Measurements from ENCODE around the gene AANAT. TPM values are rescaled to one million over a fixed set of nuclear protein-coding genes. Genes with fewer than 3 reads are reported as not detected.

Gene AANAT
- total RNA-seq, 1 experiment from 2014 or later, result 0.17 TPM

GRCh38 chr17:76435751-76436150 is 31.7 kb upstream of the AANAT start:
- Histone ChIP-seq H3K4me3 (ENCODE audit: insufficient read depth, low read depth, low read length) (no peak overlapping the region), H3K27me3 (ENCODE audit: control insufficient read depth, insufficient read depth, low read length) (no peaks in the 10 kb centered on the region), H3K36me3 (replicated peaks; ENCODE audit: control insufficient read depth, insufficient read depth, low read length) (no peaks in the 10 kb centered on the region; the same call in 1 of the 2 replicates)
- no peak for DNase-seq

GRCh38 chr17:76437467-76438402 is 29.7 kb upstream of the AANAT start:
- H3K36me3 ChIP-seq (replicated peaks; ENCODE audit: control insufficient read depth, insufficient read depth, low read length), result no peaks in the 10 kb centered on the region; the same call in 1 of the 2 replicates
- no peaks in the 10 kb centered on the region for H3K27me3 ChIP-seq (ENCODE audit: control insufficient read depth, insufficient read depth, low read length)
- DNase-seq, result no peak
- H3K4me3 ChIP-seq (ENCODE audit: insufficient read depth, low read depth, low read length), result no peak overlapping the region

- no peak for DNase-seq
- Histone ChIP-seq H3K4me3 (ENCODE audit: insufficient read depth, low read depth, low read length) (no peak overlapping the region), H3K27me3 (ENCODE audit: control insufficient read depth, insufficient read depth, low read length) (no peaks in the 10 kb centered on the region), H3K36me3 (replicated peaks; ENCODE audit: control insufficient read depth, insufficient read depth, low read length) (no peaks in the 10 kb centered on the region; the same call in 1 of the 2 replicates)
These were observed 28.5 kb upstream of the AANAT start for GRCh38 chr17:76438906-76439305.

GRCh38 chr17:76439314-76439928 is 28.0 kb upstream of the AANAT start:
- H3K4me3 ChIP-seq (ENCODE audit: insufficient read depth, low read depth, low read length), result no peak overlapping the region
- no peak for DNase-seq
- H3K36me3 ChIP-seq (replicated peaks; ENCODE audit: control insufficient read depth, insufficient read depth, low read length), result no peaks in the 10 kb centered on the region; the same call in 1 of the 2 replicates
- H3K27me3 ChIP-seq (ENCODE audit: control insufficient read depth, insufficient read depth, low read length), result no peaks in the 10 kb centered on the region

- DNase-seq, result no peak
- Histone ChIP-seq H3K27me3 (ENCODE audit: control insufficient read depth, insufficient read depth, low read length) (no peaks in the 10 kb centered on the region), H3K4me3 (ENCODE audit: insufficient read depth, low read depth, low read length) (no peak overlapping the region), H3K36me3 (replicated peaks; ENCODE audit: control insufficient read depth, insufficient read depth, low read length) (no peaks in the 10 kb centered on the region; the same call in 1 of the 2 replicates)
These were observed 26.5 kb upstream of the AANAT start for GRCh38 chr17:76440751-76441362.

- Histone ChIP-seq H3K36me3 (replicated peaks; ENCODE audit: control insufficient read depth, insufficient read depth, low read length) (no peaks in the 10 kb centered on the region; the same call in 1 of the 2 replicates), H3K4me3 (ENCODE audit: insufficient read depth, low read depth, low read length) (no peak overlapping the region), H3K27me3 (ENCODE audit: control insufficient read depth, insufficient read depth, low read length) (no peaks in the 10 kb centered on the region)
- DNase-seq, result no peak
These were observed 25.6 kb upstream of the AANAT start for GRCh38 chr17:76441686-76442340.

GRCh38 chr17:76442341-76443338 is 24.8 kb upstream of the AANAT start:
- no peak for DNase-seq
- no peaks in the 10 kb centered on the region; the same call in 1 of the 2 replicates for H3K36me3 ChIP-seq (replicated peaks; ENCODE audit: control insufficient read depth, insufficient read depth, low read length)
- H3K4me3 ChIP-seq (ENCODE audit: insufficient read depth, low read depth, low read length), result no peak overlapping the region
- H3K27me3 ChIP-seq (ENCODE audit: control insufficient read depth, insufficient read depth, low read length), result no peaks in the 10 kb centered on the region

- no peak overlapping the region for H3K4me3 ChIP-seq (ENCODE audit: insufficient read depth, low read depth, low read length)
- H3K27me3 ChIP-seq (ENCODE audit: control insufficient read depth, insufficient read depth, low read length), result no peaks in the 10 kb centered on the region
- DNase-seq, result peak; percentile 60
- no peaks in the 10 kb centered on the region; the same call in 1 of the 2 replicates for H3K36me3 ChIP-seq (replicated peaks; ENCODE audit: control insufficient read depth, insufficient read depth, low read length)
These were observed 22.7 kb upstream of the AANAT start for GRCh38 chr17:76444518-76445311.

GRCh38 chr17:76445697-76446448 is 21.5 kb upstream of the AANAT start:
- no peaks in the 10 kb centered on the region; the same call in 1 of the 2 replicates for H3K36me3 ChIP-seq (replicated peaks; ENCODE audit: control insufficient read depth, insufficient read depth, low read length)
- H3K4me3 ChIP-seq (ENCODE audit: insufficient read depth, low read depth, low read length), result no peak overlapping the region
- no peaks in the 10 kb centered on the region for H3K27me3 ChIP-seq (ENCODE audit: control insufficient read depth, insufficient read depth, low read length)
- DNase-seq, result no peak

GRCh38 chr17:76446449-76447231 is 20.8 kb upstream of the AANAT start:
- no peak overlapping the region for H3K4me3 ChIP-seq (ENCODE audit: insufficient read depth, low read depth, low read length)

GRCh38 chr17:76447931-76448652 is 19.3 kb upstream of the AANAT start:
- no peaks in the 10 kb centered on the region for H3K27me3 ChIP-seq (ENCODE audit: control insufficient read depth, insufficient read depth, low read length)
- no peaks in the 10 kb centered on the region; the same call in none of the 2 replicates for H3K36me3 ChIP-seq (replicated peaks; ENCODE audit: control insufficient read depth, insufficient read depth, low read length)
- DNase-seq, result no peak
- H3K4me3 ChIP-seq (ENCODE audit: insufficient read depth, low read depth, low read length), result no peak overlapping the region

More at GRCh38 chr17:76446449-76447231, 20.8 kb upstream of the AANAT start:
- H3K27me3 ChIP-seq (ENCODE audit: control insufficient read depth, insufficient read depth, low read length), result no peaks in the 10 kb centered on the region
- no peak for DNase-seq
- no peaks in the 10 kb centered on the region; the same call in none of the 2 replicates for H3K36me3 ChIP-seq (replicated peaks; ENCODE audit: control insufficient read depth, insufficient read depth, low read length)
